Neuronal stem cell (in vitro differentiated cells): ENCODE measurements around the gene FLACC1.
A peak's percentile ranks its signal among the peaks of the same experiment; 100 is the strongest.

ENCODE experiments used
- DNase-seq: peaks from one replicate; pipeline ENCODE4 v3.0.0-alpha.2; 2013; ENCODE audit warnings: low spot score
- H2AFZ ChIP-seq: one replicate; pipeline ENCODE4 v1.6.1; 2013; ENCODE audit warnings: mild to moderate bottlenecking, low read length, inconsistent platforms
- H2AK5ac ChIP-seq: 2 replicates; pipeline ENCODE4 v1.6.1; 2013; ENCODE audit warnings: low read depth, mild to moderate bottlenecking, inconsistent platforms, low read length, moderate library complexity, mixed read lengths
- H2BK120ac ChIP-seq: 2 replicates; pipeline ENCODE4 v1.6.1; 2013; ENCODE audit warnings: low read depth, mild to moderate bottlenecking, inconsistent platforms, low read length, moderate library complexity, mixed read lengths
- H2BK12ac ChIP-seq: one replicate; pipeline ENCODE4 v1.6.1; 2013; ENCODE audit warnings: low read length, inconsistent platforms
- H2BK15ac ChIP-seq: 2 replicates; pipeline ENCODE4 v1.6.1; 2013; ENCODE audit warnings: mild to moderate bottlenecking, low read length, inconsistent platforms, mixed read lengths
- H2BK5ac ChIP-seq: one replicate; pipeline ENCODE4 v1.6.1; 2013; ENCODE audit warnings: inconsistent platforms, mild to moderate bottlenecking, low read length, moderate library complexity
- H3K14ac ChIP-seq: one replicate; pipeline ENCODE4 v1.6.1; 2013; ENCODE audit warnings: low read length, inconsistent platforms
- H3K18ac ChIP-seq: 2 replicates; pipeline ENCODE4 v1.6.1; 2013; ENCODE audit warnings: low read length, inconsistent platforms
- H3K23ac ChIP-seq: 2 replicates; pipeline ENCODE4 v1.6.1; 2013; ENCODE audit warnings: low read depth, mild to moderate bottlenecking, mixed read lengths, low read length, inconsistent platforms; ENCODE audit not compliant: poor library complexity
- H3K27ac ChIP-seq: replicated peaks from 3 replicates; pipeline ENCODE4 v1.5.1; 2013; ENCODE audit warnings: low read length, inconsistent platforms
- H3K27me3 ChIP-seq, 3 experiments: 2 replicates each; pipeline ENCODE4 v1.6.1; 2013; ENCODE audit warnings: low read length in 3 of 3, mild to moderate bottlenecking in 2 of 3, inconsistent platforms in 1 of 3, low read depth in 1 of 3, mixed read lengths in 1 of 3, moderate library complexity in 1 of 3; ENCODE audit not compliant: control insufficient read depth in 3 of 3, insufficient read depth in 3 of 3
- H3K36me3 ChIP-seq, 2 donors: replicated peaks in 1 of 2; 2 replicates each; pipeline ENCODE4 v1.6.1; 2013; ENCODE audit warnings: low read length in 2 of 2; ENCODE audit not compliant: control insufficient read depth in 2 of 2, insufficient read depth in 2 of 2
- H3K4ac ChIP-seq: 2 replicates; pipeline ENCODE4 v1.6.1; 2013; ENCODE audit warnings: inconsistent platforms, mild to moderate bottlenecking, low read length, moderate library complexity
- H3K4me1 ChIP-seq, 2 donors: 1 replicate in 1 of 2; 2 replicates in 1 of 2; pipeline ENCODE4 v1.6.1; 2013; ENCODE audit warnings: low read length in 2 of 2, low read depth in 1 of 2; ENCODE audit not compliant: control insufficient read depth in 2 of 2, insufficient read depth in 1 of 2
- H3K4me2 ChIP-seq: one replicate; pipeline ENCODE4 v1.6.1; 2013; ENCODE audit warnings: mild to moderate bottlenecking, low read length, inconsistent platforms; ENCODE audit not compliant: insufficient read depth, poor library complexity, severe bottlenecking
- H3K4me3 ChIP-seq, 2 donors: 2 replicates each; pipeline ENCODE4 v1.5.1; 2013; ENCODE audit warnings: low read length in 2 of 2, mild to moderate bottlenecking in 2 of 2, inconsistent platforms in 1 of 2, moderate library complexity in 1 of 2
- H3K79me1 ChIP-seq: one replicate; pipeline ENCODE4 v1.6.1; 2013; ENCODE audit warnings: low read depth, mild to moderate bottlenecking, inconsistent platforms, low read length, moderate library complexity
- H3K9ac ChIP-seq: one replicate; pipeline ENCODE4 v1.6.1; 2013; ENCODE audit warnings: mild to moderate bottlenecking, low read depth, low read length, inconsistent platforms; ENCODE audit not compliant: poor library complexity
- H3K9me3 ChIP-seq, 2 donors: replicated peaks in 1 of 2; 2 replicates each; pipeline versions ENCODE3 to v1.6.1; 2013; ENCODE audit warnings: low read length in 2 of 2, mild to moderate bottlenecking in 2 of 2, inconsistent platforms in 1 of 2, low read depth in 1 of 2, mixed read lengths in 1 of 2, moderate library complexity in 1 of 2; ENCODE audit not compliant: control insufficient read depth in 2 of 2, insufficient read depth in 1 of 2
- H4K8ac ChIP-seq: one replicate; pipeline ENCODE4 v1.6.1; 2013; ENCODE audit warnings: low read depth, mild to moderate bottlenecking, inconsistent platforms, low read length, moderate library complexity
- H4K91ac ChIP-seq: one replicate; pipeline ENCODE4 v1.6.1; 2013; ENCODE audit warnings: low read length, low read depth, mild to moderate bottlenecking, inconsistent platforms; ENCODE audit not compliant: poor library complexity
- WGBS, 2 donors: extraction: QIAGEN DNeasy Blood & Tissue Kit; methylation state at CpG; one replicate each; pipeline ENCODE4 v1.1.7; 2013; ENCODE audit warnings: missing lambda C conversion rate in 2 of 2, mixed read lengths in 1 of 2; ENCODE audit not compliant: insufficient read length in 2 of 2, insufficient replicate concordance in 1 of 2; ENCODE audit errors: extremely low coverage in 2 of 2; 5-methylcytosine and 5-hydroxymethylcytosine counted together

The FLACC1 gene

GRCh38 chr2:201260302-201260800 is 96.8 kb downstream of the FLACC1 start, which contains the start of gene CASP8:
Gene CASP8, plus strand, starts transcription at chr2:201260536. Its CDS starts 5,951 bp downstream, at chr2:201266487.
- DNase-seq = no peak
- Histone ChIP-seq H3K4me2 (no peak within 1 kb of the TSS), H3K14ac (no peak within 1 kb of the TSS), H2AFZ (no peak within 1 kb of the TSS), H3K27ac (no peak within 1 kb of the TSS), H3K4me1 (peaks cover 8 to 9% of the 10 kb centered on the region in 2 donors), H2BK12ac (no peak within 1 kb of the TSS), H4K91ac (no peak within 1 kb of the TSS), H3K9ac (no peak within 1 kb of the TSS), H3K4ac (no peak within 1 kb of the TSS), H4K8ac (no peak within 1 kb of the TSS), H3K4me3 (no peak within 1 kb of the TSS), H3K79me1 (no peaks in the 10 kb centered on the region), H3K23ac (no peak within 1 kb of the TSS), H2BK120ac (no peak within 1 kb of the TSS), H3K36me3 (no peaks in the 10 kb centered on the region), H3K27me3 (no peaks in the 10 kb centered on the region), H2BK5ac (no peak within 1 kb of the TSS), H3K18ac (no peak within 1 kb of the TSS), H2BK15ac (no peak within 1 kb of the TSS), H2AK5ac (no peak within 1 kb of the TSS), H3K9me3 (no peaks in the 10 kb centered on the region)
- WGBS, 2 donors = no CpG with 5 or more reads among the region's 10 CpGs

DNA sequence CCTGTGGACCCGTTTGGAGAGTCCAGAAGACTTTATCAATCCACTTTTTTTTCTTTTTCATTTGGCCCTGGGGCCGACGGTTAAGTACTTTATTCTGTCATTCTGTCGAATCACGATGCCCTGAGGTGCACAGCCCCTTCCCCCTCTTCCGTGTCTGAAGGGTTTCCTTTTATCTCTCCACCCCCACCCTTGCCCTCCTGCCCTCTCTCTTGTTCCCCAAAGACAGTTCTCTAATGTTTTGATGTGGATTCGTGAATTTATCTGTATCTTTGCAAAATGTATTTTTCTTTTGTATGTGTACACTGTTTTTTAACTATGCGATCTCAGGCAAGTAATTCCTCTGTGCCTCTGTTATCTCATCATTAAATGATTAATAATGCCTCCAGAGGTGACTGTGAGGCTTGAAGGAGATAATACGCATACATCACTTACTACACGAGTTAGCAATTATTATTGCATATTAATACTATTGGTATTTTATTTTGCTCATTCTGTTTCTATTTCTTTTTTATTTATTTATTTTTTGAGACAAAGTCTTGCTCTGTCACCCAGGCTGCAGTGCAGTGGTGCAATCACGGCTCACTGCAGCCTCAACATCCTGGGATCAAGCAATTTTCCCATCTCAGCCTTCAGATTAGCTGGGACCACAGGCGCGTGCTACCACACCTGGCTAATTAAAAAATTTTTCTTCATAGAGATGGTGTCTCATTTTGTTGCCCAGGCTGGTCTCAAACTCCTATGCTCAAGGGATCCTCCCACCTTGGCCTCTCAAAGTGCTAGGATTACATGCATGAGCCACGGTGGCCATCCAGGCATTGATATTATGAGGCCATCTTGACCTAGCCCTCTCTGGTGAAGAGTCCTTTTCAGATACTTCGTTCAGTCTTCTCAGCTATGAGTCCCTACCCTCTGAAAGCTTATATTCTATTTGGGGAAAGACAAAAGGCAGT is 98.2 kb downstream of the FLACC1 start:
- Histone ChIP-seq H3K4me2 (no peak overlapping the region), H3K27me3 (no peaks in the 10 kb centered on the region), H3K27ac (no peak overlapping the region), H3K4me1 (peaks cover 9 to 10% of the 10 kb centered on the region in 2 donors), H3K14ac (no peak overlapping the region), H3K4me3 (peak overlapping the region in 1 of 2 donors; percentile 56), H2BK12ac (no peak overlapping the region), H4K91ac (no peak overlapping the region), H3K18ac (no peak overlapping the region), H2AFZ (peak overlapping the region; percentile 91), H3K9me3 (no peaks in the 10 kb centered on the region), H3K23ac (no peak overlapping the region), H2AK5ac (no peak overlapping the region), H2BK120ac (no peak overlapping the region), H3K4ac (no peak overlapping the region), H2BK15ac (no peak overlapping the region), H2BK5ac (no peak overlapping the region), H3K79me1 (no peaks in the 10 kb centered on the region), H3K36me3 (no peaks in the 10 kb centered on the region), H3K9ac (no peak overlapping the region), H4K8ac (no peak overlapping the region)
- DNase-seq = no peak
- no CpG with 5 or more reads among the region's 15 CpGs for WGBS, 2 donors

DNA sequence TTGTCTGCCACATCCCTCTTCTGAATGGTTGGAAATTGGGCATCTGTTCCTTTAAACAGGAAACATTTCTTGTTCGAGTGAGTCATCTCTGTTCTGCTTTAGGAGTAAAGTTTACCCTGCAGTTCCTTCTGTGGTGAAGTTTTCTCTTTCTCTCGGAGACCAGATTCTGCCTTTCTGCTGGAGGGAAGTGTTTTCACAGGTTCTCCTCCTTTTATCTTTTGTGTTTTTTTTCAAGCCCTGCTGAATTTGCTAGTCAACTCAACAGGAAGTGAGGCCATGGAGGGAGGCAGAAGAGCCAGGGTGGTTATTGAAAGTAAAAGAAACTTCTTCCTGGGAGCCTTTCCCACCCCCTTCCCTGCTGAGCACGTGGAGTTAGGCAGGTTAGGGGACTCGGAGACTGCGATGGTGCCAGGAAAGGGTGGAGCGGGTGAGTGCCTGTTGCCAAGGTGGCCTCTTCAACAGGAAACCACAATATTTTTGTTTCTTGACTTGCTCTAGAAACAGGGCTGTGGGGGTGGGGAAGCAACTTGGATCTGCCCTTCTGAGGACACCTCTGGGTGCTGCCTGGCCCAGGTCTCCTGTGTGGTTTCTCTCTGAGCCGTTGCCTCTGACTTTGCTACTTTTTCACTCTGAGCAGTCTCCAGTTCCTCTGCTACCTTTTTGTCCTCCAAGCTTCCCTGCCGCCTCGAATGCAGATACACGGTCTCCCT is 99.0 kb downstream of the FLACC1 start:
- Histone ChIP-seq H3K4ac (no peak overlapping the region), H3K23ac (no peak overlapping the region), H3K4me2 (no peak overlapping the region), H3K14ac (no peak overlapping the region), H2BK15ac (peak overlapping the region; percentile 29), H2BK120ac (peak overlapping the region; percentile 33), H3K27ac (no peak overlapping the region), H2BK5ac (no peak overlapping the region), H2AK5ac (no peak overlapping the region), H3K4me3 (peak overlapping the region in 1 of 2 donors; percentile 56), H3K4me1 (peaks cover 6 to 10% of the 10 kb centered on the region in 2 donors), H4K8ac (peak overlapping the region; percentile 44), H3K27me3 (no peaks in the 10 kb centered on the region), H2BK12ac (no peak overlapping the region), H3K79me1 (no peaks in the 10 kb centered on the region), H2AFZ (peak overlapping the region; percentile 91), H3K18ac (peak overlapping the region; percentile 88), H3K9ac (no peak overlapping the region), H4K91ac (no peak overlapping the region), H3K9me3 (no peaks in the 10 kb centered on the region), H3K36me3 (no peaks in the 10 kb centered on the region)
- no peak for DNase-seq
- WGBS, 2 donors = no CpG with 5 or more reads among the region's 10 CpGs
